ENCODE data around the gene ZFP92. TPM values are rescaled to one million over a fixed set of nuclear protein-coding genes. Genes with fewer than 3 reads are reported as not detected.

The ZFP92 gene
- total and polyA plus RNA-seq, 10 of the 15 experiments (the other 5 are each of a cell fraction or from before 2014, with no cell fraction given): 0.02 to 1.6 (median 0.09) TPM; not detected in 2

DNA sequence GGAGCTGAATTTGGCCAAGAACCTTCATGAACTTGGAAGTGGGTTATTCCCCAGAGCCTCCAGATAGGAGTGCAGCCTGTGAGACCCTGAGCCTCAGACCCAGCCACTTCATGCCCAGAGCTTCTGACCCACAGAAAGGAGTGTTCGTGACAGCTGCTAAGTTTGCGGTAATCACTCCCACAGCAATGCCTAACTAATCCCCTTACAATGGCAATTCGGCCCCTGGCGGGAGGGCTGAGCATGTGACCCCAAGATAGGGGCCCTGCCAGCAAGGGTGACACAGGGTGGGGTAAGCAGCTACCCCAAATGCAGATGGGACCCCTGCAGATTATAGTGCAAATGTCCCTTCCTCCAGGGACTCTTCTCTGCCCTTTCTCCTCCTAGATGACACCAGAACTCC lies 32.7 kb upstream of the ZFP92 start:
- no peak for ATAC-seq
- BruUV-seq (replicated peaks): no TSS peak
- H3K9ac ChIP-seq (ENCODE audit: control insufficient read depth, insufficient read depth, low read length): no peak overlapping the region
- in situ Hi-C loops (cut with MboI): no loop called here
- H3K79me2 ChIP-seq (ENCODE audit: control insufficient read depth, insufficient read depth, low read length): no peaks in the 10 kb centered on the region
- no peaks in the 10 kb centered on the region for H3K36me3 ChIP-seq (ENCODE audit: control insufficient read depth in 2 of 2, insufficient read depth in 2 of 2, low read length in 1 of 2)
- CTCF ChIA-PET: no interaction called here
- intact Hi-C loops (cut with micrococcal nuclease; ENCODE audit: unreplicated experiment): no loop called here
- DNase-seq (ENCODE audit: low read depth, low spot score): no peak
- H2AFZ ChIP-seq (ENCODE audit: control insufficient read depth, low read depth, low read length): no peak overlapping the region
- no peaks in the 10 kb centered on the region for H3K27me3 ChIP-seq (replicated peaks in 1 of 2; ENCODE audit: control insufficient read depth in 2 of 2, insufficient read depth in 2 of 2, low read length in 1 of 2)
- no peak overlapping the region for H3K4me2 ChIP-seq (ENCODE audit: control insufficient read depth, insufficient read depth)
- H3K27ac ChIP-seq (ENCODE audit: control insufficient read depth, insufficient read depth): no peak overlapping the region
- FAIRE-seq: no peak
- 82% methylated on average over 4 of the region's 4 CpGs for WGBS (ENCODE audit: insufficient coverage, insufficient replicate concordance, low lambda C conversion rate, missing lambda C conversion rate)
- H3K4me3 ChIP-seq: no peak overlapping the region
- RAD21 ChIA-PET (ENCODE audit: unreplicated experiment): no interaction called here
- no peaks in the 10 kb centered on the region; the same call in 2 of the 3 replicates for H3K9me3 ChIP-seq (replicated peaks; ENCODE audit: control insufficient read depth, insufficient read depth, low read length)
- no peaks in the 10 kb centered on the region for H4K20me1 ChIP-seq (ENCODE audit: control insufficient read depth, insufficient read depth)
- SMC1A ChIA-PET (ENCODE audit: uncharacterized antibody, unreplicated experiment): no interaction called here
- TF ChIP-seq FOXK2 (IDR thresholded peaks at IDR 0.05) (no peak), MXI1 (IDR thresholded peaks at IDR 0.05; ENCODE audit: low read depth, low read length) (no peak), RAD51 (IDR thresholded peaks at IDR 0.05) (no peak), NR2F1 (conservative IDR thresholded peaks at IDR 0.05) (no peak)
- no peaks in the 10 kb centered on the region for H3K4me1 ChIP-seq (ENCODE audit: control insufficient read depth, insufficient read depth, low read length)
- POLR2A ChIA-PET: no interaction called here

DNA sequence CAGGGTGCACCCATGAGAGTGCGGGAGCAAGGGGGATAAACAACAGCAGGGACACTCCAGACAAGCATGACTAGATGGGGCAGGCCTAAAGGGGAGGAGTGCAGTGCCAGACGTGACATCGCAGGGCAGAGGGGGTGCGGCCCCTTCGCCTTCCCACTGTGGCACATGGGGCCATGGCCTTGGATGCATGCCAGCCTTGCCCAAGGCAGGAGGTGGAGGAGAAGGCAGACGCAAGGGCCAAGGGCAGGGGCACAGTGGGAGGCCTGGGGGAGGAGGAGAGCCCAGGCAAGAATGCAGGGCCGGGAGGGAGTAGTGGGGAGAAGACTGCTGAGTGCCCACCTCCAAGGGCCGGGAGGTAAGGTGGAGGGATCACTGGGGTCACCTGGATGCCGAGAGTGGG lies 31.8 kb upstream of the ZFP92 start:
- 39% methylated on average over 9 of the region's 9 CpGs for WGBS (ENCODE audit: insufficient coverage, insufficient replicate concordance, low lambda C conversion rate, missing lambda C conversion rate)
- ATAC-seq: no peak
- Histone ChIP-seq H2AFZ (ENCODE audit: control insufficient read depth, low read depth, low read length) (no peak overlapping the region), H3K4me2 (ENCODE audit: control insufficient read depth, insufficient read depth) (no peak overlapping the region), H3K27me3 (replicated peaks in 1 of 2; ENCODE audit: control insufficient read depth in 2 of 2, insufficient read depth in 2 of 2, low read length in 1 of 2) (no peaks in the 10 kb centered on the region), H3K4me1 (ENCODE audit: control insufficient read depth, insufficient read depth, low read length) (no peaks in the 10 kb centered on the region), H3K9me3 (replicated peaks; ENCODE audit: control insufficient read depth, insufficient read depth, low read length) (no peaks in the 10 kb centered on the region; the same call in 2 of the 3 replicates), H3K79me2 (ENCODE audit: control insufficient read depth, insufficient read depth, low read length) (no peaks in the 10 kb centered on the region), H4K20me1 (ENCODE audit: control insufficient read depth, insufficient read depth) (no peaks in the 10 kb centered on the region), H3K27ac (ENCODE audit: control insufficient read depth, insufficient read depth) (no peak overlapping the region), H3K9ac (ENCODE audit: control insufficient read depth, insufficient read depth, low read length) (no peak overlapping the region), H3K4me3 (no peak overlapping the region), H3K36me3 (ENCODE audit: control insufficient read depth in 2 of 2, insufficient read depth in 2 of 2, low read length in 1 of 2) (no peaks in the 10 kb centered on the region)
- ChIA-PET RAD21 (ENCODE audit: unreplicated experiment) (no interaction called here), SMC1A (ENCODE audit: uncharacterized antibody, unreplicated experiment) (no interaction called here), POLR2A (no interaction called here), CTCF (no interaction called here)
- in situ Hi-C loops (cut with MboI): no loop called here
- intact Hi-C loops (cut with micrococcal nuclease; ENCODE audit: unreplicated experiment): no loop called here
- no TSS peak for BruUV-seq (replicated peaks)
- FAIRE-seq: no peak
- DNase-seq (ENCODE audit: low read depth, low spot score): no peak
- TF ChIP-seq STAT1 (conservative IDR thresholded peaks at IDR 0.05) (no peak), RBBP5 (conservative IDR thresholded peaks at IDR 0.05) (no peak), TBL1XR1 (IDR thresholded peaks at IDR 0.05; ENCODE audit: low read depth, low read length) (no peak)
- TF ChIP-seq, protein P1, sequence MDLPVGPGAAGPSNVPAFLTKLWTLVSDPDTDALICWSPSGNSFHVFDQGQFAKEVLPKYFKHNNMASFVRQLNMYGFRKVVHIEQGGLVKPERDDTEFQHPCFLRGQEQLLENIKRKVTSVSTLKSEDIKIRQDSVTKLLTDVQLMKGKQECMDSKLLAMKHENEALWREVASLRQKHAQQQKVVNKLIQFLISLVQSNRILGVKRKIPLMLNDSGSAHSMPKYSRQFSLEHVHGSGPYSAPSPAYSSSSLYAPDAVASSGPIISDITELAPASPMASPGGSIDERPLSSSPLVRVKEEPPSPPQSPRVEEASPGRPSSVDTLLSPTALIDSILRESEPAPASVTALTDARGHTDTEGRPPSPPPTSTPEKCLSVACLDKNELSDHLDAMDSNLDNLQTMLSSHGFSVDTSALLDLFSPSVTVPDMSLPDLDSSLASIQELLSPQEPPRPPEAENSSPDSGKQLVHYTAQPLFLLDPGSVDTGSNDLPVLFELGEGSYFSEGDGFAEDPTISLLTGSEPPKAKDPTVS (IDR thresholded peaks at IDR 0.05; ENCODE audit: low read depth, low read length): no peak
- TF ChIP-seq, protein P2, sequence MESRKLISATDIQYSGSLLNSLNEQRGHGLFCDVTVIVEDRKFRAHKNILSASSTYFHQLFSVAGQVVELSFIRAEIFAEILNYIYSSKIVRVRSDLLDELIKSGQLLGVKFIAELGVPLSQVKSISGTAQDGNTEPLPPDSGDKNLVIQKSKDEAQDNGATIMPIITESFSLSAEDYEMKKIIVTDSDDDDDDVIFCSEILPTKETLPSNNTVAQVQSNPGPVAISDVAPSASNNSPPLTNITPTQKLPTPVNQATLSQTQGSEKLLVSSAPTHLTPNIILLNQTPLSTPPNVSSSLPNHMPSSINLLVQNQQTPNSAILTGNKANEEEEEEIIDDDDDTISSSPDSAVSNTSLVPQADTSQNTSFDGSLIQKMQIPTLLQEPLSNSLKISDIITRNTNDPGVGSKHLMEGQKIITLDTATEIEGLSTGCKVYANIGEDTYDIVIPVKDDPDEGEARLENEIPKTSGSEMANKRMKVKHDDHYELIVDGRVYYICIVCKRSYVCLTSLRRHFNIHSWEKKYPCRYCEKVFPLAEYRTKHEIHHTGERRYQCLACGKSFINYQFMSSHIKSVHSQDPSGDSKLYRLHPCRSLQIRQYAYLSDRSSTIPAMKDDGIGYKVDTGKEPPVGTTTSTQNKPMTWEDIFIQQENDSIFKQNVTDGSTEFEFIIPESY (IDR thresholded peaks at IDR 0.05): no peak
- TF ChIP-seq, protein P3, sequence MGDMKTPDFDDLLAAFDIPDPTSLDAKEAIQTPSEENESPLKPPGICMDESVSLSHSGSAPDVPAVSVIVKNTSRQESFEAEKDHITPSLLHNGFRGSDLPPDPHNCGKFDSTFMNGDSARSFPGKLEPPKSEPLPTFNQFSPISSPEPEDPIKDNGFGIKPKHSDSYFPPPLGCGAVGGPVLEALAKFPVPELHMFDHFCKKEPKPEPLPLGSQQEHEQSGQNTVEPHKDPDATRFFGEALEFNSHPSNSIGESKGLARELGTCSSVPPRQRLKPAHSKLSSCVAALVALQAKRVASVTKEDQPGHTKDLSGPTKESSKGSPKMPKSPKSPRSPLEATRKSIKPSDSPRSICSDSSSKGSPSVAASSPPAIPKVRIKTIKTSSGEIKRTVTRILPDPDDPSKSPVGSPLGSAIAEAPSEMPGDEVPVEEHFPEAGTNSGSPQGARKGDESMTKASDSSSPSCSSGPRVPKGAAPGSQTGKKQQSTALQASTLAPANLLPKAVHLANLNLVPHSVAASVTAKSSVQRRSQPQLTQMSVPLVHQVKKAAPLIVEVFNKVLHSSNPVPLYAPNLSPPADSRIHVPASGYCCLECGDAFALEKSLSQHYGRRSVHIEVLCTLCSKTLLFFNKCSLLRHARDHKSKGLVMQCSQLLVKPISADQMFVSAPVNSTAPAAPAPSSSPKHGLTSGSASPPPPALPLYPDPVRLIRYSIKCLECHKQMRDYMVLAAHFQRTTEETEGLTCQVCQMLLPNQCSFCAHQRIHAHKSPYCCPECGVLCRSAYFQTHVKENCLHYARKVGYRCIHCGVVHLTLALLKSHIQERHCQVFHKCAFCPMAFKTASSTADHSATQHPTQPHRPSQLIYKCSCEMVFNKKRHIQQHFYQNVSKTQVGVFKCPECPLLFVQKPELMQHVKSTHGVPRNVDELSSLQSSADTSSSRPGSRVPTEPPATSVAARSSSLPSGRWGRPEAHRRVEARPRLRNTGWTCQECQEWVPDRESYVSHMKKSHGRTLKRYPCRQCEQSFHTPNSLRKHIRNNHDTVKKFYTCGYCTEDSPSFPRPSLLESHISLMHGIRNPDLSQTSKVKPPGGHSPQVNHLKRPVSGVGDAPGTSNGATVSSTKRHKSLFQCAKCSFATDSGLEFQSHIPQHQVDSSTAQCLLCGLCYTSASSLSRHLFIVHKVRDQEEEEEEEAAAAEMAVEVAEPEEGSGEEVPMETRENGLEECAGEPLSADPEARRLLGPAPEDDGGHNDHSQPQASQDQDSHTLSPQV (IDR thresholded peaks at IDR 0.05): no peak
